Fibroblast of lung (primary cell): ENCODE data around the gene ANKS1B. TPM values are rescaled to one million over a fixed set of nuclear protein-coding genes. Genes with fewer than 3 reads are reported as not detected.

Source experiments
- DNase-seq, 2 donors: peaks; one replicate each; pipeline versions ENCODE4 v3.0.0 to v3.0.0-alpha.2; 2010; ENCODE audit warnings: low read depth in 2 of 2
- H2AFZ ChIP-seq: 2 replicates; pipeline ENCODE4 v1.5.1; 2012; ENCODE audit warnings: low read length, control low read depth, inconsistent platforms
- H3K27ac ChIP-seq: 2 replicates; pipeline ENCODE4 v1.5.1; 2011; ENCODE audit warnings: low read length, control low read depth; ENCODE audit not compliant: insufficient read depth
- H3K27me3 ChIP-seq: 2 replicates; pipeline ENCODE4 v1.5.1; 2011; ENCODE audit warnings: mild to moderate bottlenecking, low read length; ENCODE audit not compliant: control insufficient read depth, insufficient read depth
- H3K36me3 ChIP-seq: 2 replicates; pipeline ENCODE4 v1.5.1; 2011; ENCODE audit warnings: low read length; ENCODE audit not compliant: control insufficient read depth, insufficient read depth
- H3K4me1 ChIP-seq: 2 replicates; pipeline ENCODE4 v1.5.1; 2011; ENCODE audit warnings: low read length; ENCODE audit not compliant: control insufficient read depth, insufficient read depth; ENCODE audit errors: extremely low read depth
- H3K4me2 ChIP-seq: 2 replicates; pipeline ENCODE4 v1.5.1; 2011; ENCODE audit warnings: low read length, control low read depth; ENCODE audit not compliant: insufficient read depth; ENCODE audit errors: extremely low read depth
- H3K4me3 ChIP-seq, 4 experiments: fragments of 200-600 bp in 1 of 4; sonication (generic) in 1 of 4; replicated peaks in 1 of 4; 2 replicates each; pipeline ENCODE4 v1.5.1; 2011 to 2016; ENCODE audit warnings: low read length in 4 of 4, low read depth in 3 of 4, mild to moderate bottlenecking in 3 of 4, control low read depth in 2 of 4, inconsistent platforms in 1 of 4, mixed read lengths in 1 of 4; ENCODE audit not compliant: insufficient read depth in 1 of 4; ENCODE audit errors: control extremely low read depth in 1 of 4
- H3K79me2 ChIP-seq: 2 replicates; pipeline ENCODE4 v1.5.1; 2012; ENCODE audit warnings: mild to moderate bottlenecking, low read length, inconsistent platforms; ENCODE audit not compliant: control insufficient read depth, insufficient read depth
- H3K9ac ChIP-seq: 2 replicates; pipeline ENCODE4 v1.5.1; 2011; ENCODE audit warnings: mild to moderate bottlenecking, low read length, control low read depth; ENCODE audit not compliant: insufficient read depth
- H3K9me3 ChIP-seq: 2 replicates; pipeline ENCODE4 v1.5.1; 2012; ENCODE audit warnings: low read depth, low read length; ENCODE audit not compliant: control insufficient read depth, insufficient read depth
- H4K20me1 ChIP-seq: 2 replicates; pipeline ENCODE4 v1.5.1; 2011; ENCODE audit warnings: low read length; ENCODE audit not compliant: control insufficient read depth, insufficient read depth; ENCODE audit errors: extremely low read depth
- EZH2 ChIP-seq: IDR thresholded peaks from 2 replicates; pipeline ENCODE4 v1.5.1; 2012; ENCODE audit warnings: low read length, control low read depth, mild to moderate bottlenecking; ENCODE audit errors: missing control alignments
- polyA plus RNA-seq, 2 donors: library from polyadenylated mRNA; depleted of rRNA in 1 of 2; stranded (reverse) in 1 of 2; unstranded in 1 of 2; fragments of >200 nt; gene quantifications; 2 replicates each; pipeline ENCODE4 v1.2.1, GENCODE V29; 2011 to 2012; ENCODE audit warnings: missing spikeins in 1 of 2
- total RNA-seq: library from RNA; depleted of rRNA; stranded (reverse); fragments of >200 nt; gene quantifications from 2 replicates; pipeline ENCODE4 v1.2.1, GENCODE V29; 2014
- TF ChIP-seq, protein P1 (sequence below), 2 donors: IDR thresholded peaks in 1 of 2; conservative IDR thresholded peaks in 1 of 2; 1 replicate in 1 of 2; 2 replicates in 1 of 2; pipeline ENCODE4 v1.5.1; 2011 to 2012; ENCODE audit warnings: low read length in 2 of 2, control low read depth in 1 of 2, inconsistent platforms in 1 of 2, low read depth in 1 of 2, mild to moderate bottlenecking in 1 of 2

The ANKS1B gene
- total and polyA plus RNA-seq, 2 donors (not counting 1 experiment from before 2014, with no cell fraction given) = 0.11 to 0.83 TPM

DNA sequence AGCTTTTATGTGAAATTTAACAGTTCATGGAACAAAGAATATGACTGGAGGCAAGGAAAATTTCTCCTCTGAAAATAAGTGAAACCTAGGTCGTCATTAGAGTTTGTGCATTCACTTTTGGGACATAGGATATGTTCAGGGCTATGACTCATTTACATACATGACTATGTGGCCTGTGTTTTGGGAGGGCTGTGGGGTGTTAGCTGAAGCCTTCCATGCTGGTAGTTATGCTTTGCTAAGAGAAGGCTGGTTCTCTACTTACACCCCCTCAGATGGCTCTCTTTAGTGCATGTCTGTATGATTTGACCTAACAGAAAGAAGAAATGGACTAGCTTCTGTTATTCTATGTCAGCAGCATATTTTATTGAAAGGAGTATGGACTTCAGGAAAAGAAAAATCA is 753.7 kb downstream of the ANKS1B start:
- DNase-seq = no peak
- Histone ChIP-seq H3K4me3 (no peak overlapping the region), H3K27ac (no peak overlapping the region), H3K4me2 (no peak overlapping the region), H3K9ac (no peak overlapping the region), H3K4me1 (no peaks in the 10 kb centered on the region), H3K9me3 (no peaks in the 10 kb centered on the region), H3K27me3 (no peaks in the 10 kb centered on the region), H4K20me1 (no peaks in the 10 kb centered on the region), H3K36me3 (no peaks in the 10 kb centered on the region), H3K79me2 (no peaks in the 10 kb centered on the region), H2AFZ (no peak overlapping the region)
- TF ChIP-seq EZH2 = no peak
- TF ChIP-seq, protein P1, sequence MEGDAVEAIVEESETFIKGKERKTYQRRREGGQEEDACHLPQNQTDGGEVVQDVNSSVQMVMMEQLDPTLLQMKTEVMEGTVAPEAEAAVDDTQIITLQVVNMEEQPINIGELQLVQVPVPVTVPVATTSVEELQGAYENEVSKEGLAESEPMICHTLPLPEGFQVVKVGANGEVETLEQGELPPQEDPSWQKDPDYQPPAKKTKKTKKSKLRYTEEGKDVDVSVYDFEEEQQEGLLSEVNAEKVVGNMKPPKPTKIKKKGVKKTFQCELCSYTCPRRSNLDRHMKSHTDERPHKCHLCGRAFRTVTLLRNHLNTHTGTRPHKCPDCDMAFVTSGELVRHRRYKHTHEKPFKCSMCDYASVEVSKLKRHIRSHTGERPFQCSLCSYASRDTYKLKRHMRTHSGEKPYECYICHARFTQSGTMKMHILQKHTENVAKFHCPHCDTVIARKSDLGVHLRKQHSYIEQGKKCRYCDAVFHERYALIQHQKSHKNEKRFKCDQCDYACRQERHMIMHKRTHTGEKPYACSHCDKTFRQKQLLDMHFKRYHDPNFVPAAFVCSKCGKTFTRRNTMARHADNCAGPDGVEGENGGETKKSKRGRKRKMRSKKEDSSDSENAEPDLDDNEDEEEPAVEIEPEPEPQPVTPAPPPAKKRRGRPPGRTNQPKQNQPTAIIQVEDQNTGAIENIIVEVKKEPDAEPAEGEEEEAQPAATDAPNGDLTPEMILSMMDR (conservative IDR thresholded peaks at IDR 0.05 in 1 of 2, IDR thresholded peaks at IDR 0.05 in 1 of 2; ENCODE audit: low read depth in 1 of 2, low read length in 2 of 2) = no peak

DNA sequence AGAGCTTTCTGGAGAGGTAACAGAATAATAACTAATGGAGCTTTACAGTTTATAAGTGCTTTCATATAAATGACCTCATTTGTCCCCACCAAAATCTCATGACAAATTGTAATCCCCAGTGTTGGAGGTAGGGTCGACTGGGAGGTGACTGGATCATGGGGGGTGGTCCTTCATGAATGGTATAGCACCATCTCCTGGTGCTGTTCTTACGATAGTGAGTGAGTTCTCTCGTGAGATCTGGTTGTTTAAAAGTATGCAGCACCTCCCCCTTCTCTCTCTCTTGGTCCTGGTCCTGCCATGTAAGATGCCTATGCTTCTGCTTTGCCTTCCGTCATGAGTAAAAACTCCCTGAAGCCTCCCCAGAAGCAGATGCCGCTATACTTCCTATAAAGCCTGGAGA is 760.5 kb downstream of the ANKS1B start:
- no peak for TF ChIP-seq EZH2
- H3K27ac ChIP-seq = no peak overlapping the region
- H3K9ac ChIP-seq = no peak overlapping the region
- H3K4me1 ChIP-seq = no peaks in the 10 kb centered on the region
- H2AFZ ChIP-seq = no peak overlapping the region
- H3K9me3 ChIP-seq = no peaks in the 10 kb centered on the region
- no peaks in the 10 kb centered on the region for H3K27me3 ChIP-seq
- no peak for DNase-seq
- no peaks in the 10 kb centered on the region for H3K36me3 ChIP-seq
- no peaks in the 10 kb centered on the region for H3K79me2 ChIP-seq
- H3K4me3 ChIP-seq = no peak overlapping the region
- no peaks in the 10 kb centered on the region for H4K20me1 ChIP-seq
- no peak overlapping the region for H3K4me2 ChIP-seq

DNA sequence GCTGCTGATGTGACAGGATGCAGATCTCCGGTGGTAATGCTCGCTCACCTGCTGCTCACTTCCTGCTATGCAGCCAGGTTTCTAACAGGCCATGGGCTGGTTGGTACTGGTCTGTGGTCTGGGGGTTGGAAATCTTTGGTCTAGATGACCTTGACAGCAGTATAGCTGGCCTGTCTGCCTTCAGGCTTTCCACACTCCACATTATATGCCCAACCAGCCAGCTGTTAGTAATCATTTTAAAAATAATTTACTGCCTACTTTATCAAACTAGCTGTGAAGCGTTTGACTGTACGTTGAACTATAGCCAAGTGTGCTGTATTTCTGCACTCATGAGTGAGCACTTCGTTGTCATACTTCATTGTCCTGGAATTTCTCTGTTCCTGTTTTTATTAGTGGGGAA is 761.2 kb downstream of the ANKS1B start:
- no peaks in the 10 kb centered on the region for H3K27me3 ChIP-seq
- H3K4me3 ChIP-seq = no peak overlapping the region
- no peaks in the 10 kb centered on the region for H4K20me1 ChIP-seq
- no peak overlapping the region for H3K9ac ChIP-seq
- no peaks in the 10 kb centered on the region for H3K9me3 ChIP-seq
- no peaks in the 10 kb centered on the region for H3K36me3 ChIP-seq
- H3K27ac ChIP-seq = no peak overlapping the region
- H2AFZ ChIP-seq = no peak overlapping the region
- no peaks in the 10 kb centered on the region for H3K79me2 ChIP-seq
- no peak for TF ChIP-seq EZH2
- TF ChIP-seq, protein P1 (conservative IDR thresholded peaks at IDR 0.05 in 1 of 2, IDR thresholded peaks at IDR 0.05 in 1 of 2; ENCODE audit: low read depth in 1 of 2, low read length in 2 of 2) = no peak
- no peak overlapping the region for H3K4me2 ChIP-seq
- no peak for DNase-seq
- no peaks in the 10 kb centered on the region for H3K4me1 ChIP-seq
